Testis (tissue), 3 donors: ENCODE results near the gene MAP3K19. TPM values are rescaled to one million over a fixed set of nuclear protein-coding genes. Genes with fewer than 3 reads are reported as not detected.

ENCODE experiments used
- DNase-seq: peaks from one replicate; pipeline ENCODE4 v3.0.0-alpha.2; 2019
- H3K27ac ChIP-seq, 2 donors: fragments of 200-600 bp; sonication (generic); one replicate each; pipeline ENCODE4 v1.5.1; 2019
- H3K27me3 ChIP-seq: fragments of 200-600 bp; sonication (generic); one replicate; pipeline ENCODE4 v1.5.1; 2019
- H3K36me3 ChIP-seq: fragments of 200-600 bp; sonication (generic); one replicate; pipeline ENCODE4 v1.5.1; 2017; ENCODE audit warnings: low read depth; ENCODE audit errors: missing control alignments
- H3K4me1 ChIP-seq: fragments of 200-600 bp; sonication (generic); one replicate; pipeline ENCODE4 v1.5.1; 2019
- H3K4me3 ChIP-seq, 2 donors: fragments of 200-600 bp; sonication (generic); one replicate each; pipeline ENCODE4 v1.5.1; 2017 to 2019
- H3K9me3 ChIP-seq: fragments of 200-600 bp; sonication (generic); one replicate; pipeline ENCODE4 v1.5.1; 2017
- CTCF ChIP-seq, 3 experiments: fragments of 450-650 bp in 2 of 3; fragments of 200-600 bp in 1 of 3; sonication (generic) in 1 of 3; IDR thresholded peaks; one replicate each; pipeline ENCODE4 v1.5.1; 2016 to 2019; ENCODE audit warnings: antibody characterized with exemption in 3 of 3, mild to moderate bottlenecking in 2 of 3, moderate library complexity in 1 of 3
- POLR2A ChIP-seq: fragments of 450-650 bp; IDR thresholded peaks from one replicate; pipeline ENCODE4 v1.6.1; 2017; ENCODE audit warnings: antibody characterized with exemption, mild to moderate bottlenecking, moderate library complexity
- WGBS, 2 donors: methylation state at CpG; one replicate each; pipeline ENCODE4 v1.1.5; 2018; 5-methylcytosine and 5-hydroxymethylcytosine counted together
- intact Hi-C: fragments of 100-400 bp; cut with DNase I; formaldehyde crosslinking; loops from one replicate; pipeline ENCODE4 v1.15.1; 2023; ENCODE audit warnings: low total_unique reads
- polyA plus RNA-seq: library from polyadenylated mRNA; stranded (reverse); fragments of 350-450 nt; fragmentation: Illumina TruSeq; extraction: RNeasy Lipid Tissue Mini Kit (QIAGEN cat#74804); gene quantifications from one replicate; pipeline ENCODE4 v1.2.3, GENCODE V29; 2014; ENCODE audit warnings: low read depth, low replicate concordance; ENCODE audit not compliant: insufficient read depth
- total RNA-seq, 2 donors: library from RNA; depleted of rRNA; stranded (reverse); fragments of >200 nt; gene quantifications; one replicate each; pipeline ENCODE4 v1.2.3, GENCODE V29; 2016

The MAP3K19 gene
- total and polyA plus RNA-seq, 3 donors from 2014 or later = 6.8 to 15.1 (median 9.8) TPM

GRCh38 chr2:135064149-135064548, 16.9 kb upstream of the MAP3K19 start:
- DNase-seq = no peak
- Histone ChIP-seq H3K27me3 (no peaks in the 10 kb centered on the region), H3K27ac (no peak overlapping the region), H3K4me3 (no peak overlapping the region), H3K36me3 (no peaks in the 10 kb centered on the region), H3K4me1 (no peaks in the 10 kb centered on the region), H3K9me3 (no peaks in the 10 kb centered on the region)
- intact Hi-C loops = no loop called here
- TF ChIP-seq POLR2A (no peak), CTCF (IDR thresholded peaks at IDR 0.05) (no peak)
- 94 to 96% methylated on average over 2 of the region's 2 CpGs for WGBS, 2 donors

GRCh38 chr2:135063210-135063609, 16.0 kb upstream of the MAP3K19 start:
- DNase-seq = no peak
- WGBS, 2 donors = 94% methylated on average over 1 of the region's 1 CpG
- H3K9me3 ChIP-seq = no peaks in the 10 kb centered on the region
- intact Hi-C loops = no loop called here
- no peak overlapping the region for H3K27ac ChIP-seq
- H3K4me1 ChIP-seq = no peaks in the 10 kb centered on the region
- H3K36me3 ChIP-seq = no peaks in the 10 kb centered on the region
- H3K27me3 ChIP-seq = no peaks in the 10 kb centered on the region
- TF ChIP-seq POLR2A (no peak), CTCF (IDR thresholded peaks at IDR 0.05) (no peak)
- H3K4me3 ChIP-seq = no peak overlapping the region

GRCh38 chr2:135059577-135059976, 12.3 kb upstream of the MAP3K19 start:
- TF ChIP-seq CTCF (IDR thresholded peaks at IDR 0.05) (no peak), POLR2A (no peak)
- H3K27ac ChIP-seq = no peak overlapping the region
- H3K4me3 ChIP-seq = no peak overlapping the region
- intact Hi-C loops = no loop called here
- H3K27me3 ChIP-seq = no peaks in the 10 kb centered on the region
- no peak for DNase-seq
- H3K9me3 ChIP-seq = no peaks in the 10 kb centered on the region
- no peaks in the 10 kb centered on the region for H3K36me3 ChIP-seq
- H3K4me1 ChIP-seq = no peaks in the 10 kb centered on the region

GRCh38 chr2:135056790-135057189, 9.5 kb upstream of the MAP3K19 start:
- no peaks in the 10 kb centered on the region for H3K4me1 ChIP-seq
- intact Hi-C loops = no loop called here
- TF ChIP-seq CTCF (IDR thresholded peaks at IDR 0.05) = no peak
- no peaks in the 10 kb centered on the region for H3K36me3 ChIP-seq
- no peak for DNase-seq
- H3K4me3 ChIP-seq = no peak overlapping the region
- no peaks in the 10 kb centered on the region for H3K27me3 ChIP-seq
- H3K27ac ChIP-seq = no peak overlapping the region
- H3K9me3 ChIP-seq = no peaks in the 10 kb centered on the region

- H3K27ac ChIP-seq = no peak overlapping the region
- intact Hi-C loops = no loop called here
- H3K4me3 ChIP-seq = no peak overlapping the region
- TF ChIP-seq POLR2A (no peak), CTCF (IDR thresholded peaks at IDR 0.05) (no peak)
- 67 to 94% methylated on average over 2 of the region's 2 CpGs for WGBS, 2 donors
- H3K9me3 ChIP-seq = no peaks in the 10 kb centered on the region
- H3K36me3 ChIP-seq = no peaks in the 10 kb centered on the region
- DNase-seq = no peak
- no peaks in the 10 kb centered on the region for H3K4me1 ChIP-seq
- no peaks in the 10 kb centered on the region for H3K27me3 ChIP-seq
These were observed 8.0 kb upstream of the MAP3K19 start for GRCh38 chr2:135055182-135055786.
